Ovary (tissue), 9 donors: Measurements from ENCODE around the gene KIF16B. TPM values are rescaled to one million over a fixed set of nuclear protein-coding genes. Genes with fewer than 3 reads are reported as not detected.

ENCODE experiments used
- DNase-seq, 5 donors: peaks; one replicate each; pipeline ENCODE4 v3.0.0-alpha.2; 2019 to 2020
- H3K27ac ChIP-seq, 2 donors: fragments of 200-600 bp; one replicate each; pipeline versions ENCODE4 v1.5.1 to v1.8.0; 2019 to 2022
- H3K27me3 ChIP-seq: fragments of 200-600 bp; one replicate; pipeline ENCODE4 v1.8.0; 2022
- H3K36me3 ChIP-seq: fragments of 200-600 bp; sonication (generic); one replicate; pipeline ENCODE4 v1.5.1; 2019
- H3K4me1 ChIP-seq: one replicate; pipeline ENCODE4 v1.8.1; 2013; ENCODE audit warnings: mild to moderate bottlenecking, moderate library complexity; ENCODE audit not compliant: insufficient read depth
- H3K4me3 ChIP-seq: fragments of 200-600 bp; sonication (generic); one replicate; pipeline ENCODE4 v1.5.1; 2017
- H3K9me3 ChIP-seq, 2 donors: fragments of 200-600 bp in 1 of 2; sonication (generic) in 1 of 2; one replicate each; pipeline versions ENCODE4 v1.5.1 to v1.8.1; 2013 to 2019; ENCODE audit warnings: mild to moderate bottlenecking in 1 of 2, moderate library complexity in 1 of 2
- EP300 ChIP-seq: sonication (generic); formaldehyde crosslinking; IDR thresholded peaks from one replicate; pipeline ENCODE4 v1.6.1; 2017; ENCODE audit warnings: antibody characterized with exemption
- POLR2A ChIP-seq: fragments of 450-650 bp; IDR thresholded peaks from one replicate; pipeline ENCODE4 v1.6.1; 2017; ENCODE audit warnings: antibody characterized with exemption, mild to moderate bottlenecking, moderate library complexity
- WGBS, 3 donors: extraction: QIAGEN DNeasy Blood & Tissue Kit in 1 of 3; methylation state at CpG; one replicate each; pipeline versions ENCODE4 v1.1.5 to v1.1.7; 2013 to 2017; 5-methylcytosine and 5-hydroxymethylcytosine counted together
- intact Hi-C, 4 donors: fragments of 100-400 bp; cut with DNase I; formaldehyde crosslinking; loops; one replicate each; pipeline versions ENCODE4 v1.11.0 to v1.15.1; 2022 to 2023
- polyA plus RNA-seq, 2 donors: library from polyadenylated mRNA; stranded (reverse); fragments of 200-250 nt in 1 of 2; fragments of 350-450 nt in 1 of 2; fragmentation: Illumina TruSeq in 1 of 2; extraction: RNeasy Lipid Tissue Mini Kit (QIAGEN cat#74804) in 1 of 2; gene quantifications; one replicate each; pipeline ENCODE4 v1.2.3, GENCODE V29; 2013 to 2014
- total RNA-seq, 7 donors: library from RNA; depleted of rRNA in 2 of 7; stranded (reverse); fragments of >200 nt in 2 of 7; fragmentation: NEBNext Ultra II Directional in 3 of 7; extraction: Animal tissue kit (Norgen Biotek cat#: 25700) in 3 of 7; gene quantifications; one replicate each; pipeline versions ENCODE4 v1.1.0 to v1.2.4, GENCODE V29; 2016 to 2023
- TF ChIP-seq, protein P1 (sequence below), 3 donors: fragments of 450-650 bp in 2 of 3; fragments of 200-600 bp in 1 of 3; IDR thresholded peaks; one replicate each; pipeline versions ENCODE4 v1.5.1 to v1.8.0; 2016 to 2022; ENCODE audit warnings: antibody characterized with exemption in 3 of 3, mild to moderate bottlenecking in 1 of 3
- donor health status: DM: no; HTN: no; CAD: no; lungs with moderate emphysema.
- donor health status: DM: no; HTN: no; CAD: no.
- donor health status: Bipolar disorder and iron deficiency.
- donor health status: DM: yes; HTN: yes; CAD: no.
- donor health status: DM: no; HTN: no; CAD: no.
- donor health status: DM: yes; HTN: yes; CAD: no.

The KIF16B gene
- total and polyA plus RNA-seq, 9 donors, result 10.9 to 28.1 (median 20.2) TPM

- Histone ChIP-seq H3K4me3 (no peak overlapping the region), H3K4me1 (peaks cover 14% of the 10 kb centered on the region), H3K27me3 (no peaks in the 10 kb centered on the region), H3K9me3 (no peaks in the 10 kb centered on the region), H3K27ac (no peak overlapping the region), H3K36me3 (no peaks in the 10 kb centered on the region)
- TF ChIP-seq EP300 (no peak), POLR2A (no peak)
- TF ChIP-seq, protein P1, sequence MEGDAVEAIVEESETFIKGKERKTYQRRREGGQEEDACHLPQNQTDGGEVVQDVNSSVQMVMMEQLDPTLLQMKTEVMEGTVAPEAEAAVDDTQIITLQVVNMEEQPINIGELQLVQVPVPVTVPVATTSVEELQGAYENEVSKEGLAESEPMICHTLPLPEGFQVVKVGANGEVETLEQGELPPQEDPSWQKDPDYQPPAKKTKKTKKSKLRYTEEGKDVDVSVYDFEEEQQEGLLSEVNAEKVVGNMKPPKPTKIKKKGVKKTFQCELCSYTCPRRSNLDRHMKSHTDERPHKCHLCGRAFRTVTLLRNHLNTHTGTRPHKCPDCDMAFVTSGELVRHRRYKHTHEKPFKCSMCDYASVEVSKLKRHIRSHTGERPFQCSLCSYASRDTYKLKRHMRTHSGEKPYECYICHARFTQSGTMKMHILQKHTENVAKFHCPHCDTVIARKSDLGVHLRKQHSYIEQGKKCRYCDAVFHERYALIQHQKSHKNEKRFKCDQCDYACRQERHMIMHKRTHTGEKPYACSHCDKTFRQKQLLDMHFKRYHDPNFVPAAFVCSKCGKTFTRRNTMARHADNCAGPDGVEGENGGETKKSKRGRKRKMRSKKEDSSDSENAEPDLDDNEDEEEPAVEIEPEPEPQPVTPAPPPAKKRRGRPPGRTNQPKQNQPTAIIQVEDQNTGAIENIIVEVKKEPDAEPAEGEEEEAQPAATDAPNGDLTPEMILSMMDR (IDR thresholded peaks at IDR 0.05), result no peak
- DNase-seq, result no peak
- WGBS, 3 donors, result 96 to 98% (median 96%) methylated on average over 5 of the region's 5 CpGs
- intact Hi-C loops, result no loop called here
Observed at GRCh38 chr20:16283978-16284377, 289.3 kb downstream of the KIF16B start.

DNA sequence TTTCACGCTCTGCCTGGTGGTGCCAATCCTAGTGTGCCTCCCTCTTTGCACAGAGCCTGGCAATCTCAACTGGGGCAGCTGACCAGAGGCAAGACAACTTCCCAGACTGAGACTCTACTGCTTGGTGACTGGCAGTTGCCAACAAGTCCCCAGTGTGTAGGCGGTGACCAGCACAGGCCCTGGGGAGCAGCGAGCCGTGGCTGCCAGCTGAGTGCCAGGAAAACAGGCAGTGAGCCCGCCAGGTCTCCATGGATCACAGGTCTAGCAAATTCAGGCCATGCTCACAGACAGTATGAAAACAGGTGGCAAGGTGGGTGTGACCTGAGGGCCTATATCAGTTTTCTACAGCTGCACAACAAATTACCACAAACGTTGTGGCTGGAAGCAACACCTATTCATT, 289.9 kb downstream of the KIF16B start:
- intact Hi-C loops, result no loop called here
- WGBS, 3 donors, result 91 to 94% (median 93%) methylated on average over 4 to 6 of the region's 6 CpGs
- H3K9me3 ChIP-seq, result no peaks in the 10 kb centered on the region
- H3K4me3 ChIP-seq, result no peak overlapping the region
- no peak overlapping the region for H3K27ac ChIP-seq
- no peaks in the 10 kb centered on the region for H3K36me3 ChIP-seq
- no peak for DNase-seq
- H3K27me3 ChIP-seq, result no peaks in the 10 kb centered on the region
- TF ChIP-seq, protein P1 (IDR thresholded peaks at IDR 0.05), result no peak
- no peak for TF ChIP-seq POLR2A
- TF ChIP-seq EP300, result no peak
- H3K4me1 ChIP-seq, result peaks cover 14% of the 10 kb centered on the region

GRCh38 chr20:16280219-16280618, 293.0 kb downstream of the KIF16B start:
- Histone ChIP-seq H3K36me3 (no peaks in the 10 kb centered on the region), H3K27me3 (no peaks in the 10 kb centered on the region), H3K4me1 (peaks cover 14% of the 10 kb centered on the region), H3K4me3 (no peak overlapping the region), H3K27ac (peak overlapping the region in 1 of 2 donors; percentile 26), H3K9me3 (no peaks in the 10 kb centered on the region)
- peak in 4 of 5 donors; percentile 19 to 54 (median 44) for DNase-seq
- WGBS, 3 donors, result 58 to 75% (median 65%) methylated on average over 2 of the region's 2 CpGs
- TF ChIP-seq EP300 (no peak), POLR2A (no peak)
- TF ChIP-seq, protein P1 (IDR thresholded peaks at IDR 0.05), result no peak
- intact Hi-C loops, result no loop called here

DNA sequence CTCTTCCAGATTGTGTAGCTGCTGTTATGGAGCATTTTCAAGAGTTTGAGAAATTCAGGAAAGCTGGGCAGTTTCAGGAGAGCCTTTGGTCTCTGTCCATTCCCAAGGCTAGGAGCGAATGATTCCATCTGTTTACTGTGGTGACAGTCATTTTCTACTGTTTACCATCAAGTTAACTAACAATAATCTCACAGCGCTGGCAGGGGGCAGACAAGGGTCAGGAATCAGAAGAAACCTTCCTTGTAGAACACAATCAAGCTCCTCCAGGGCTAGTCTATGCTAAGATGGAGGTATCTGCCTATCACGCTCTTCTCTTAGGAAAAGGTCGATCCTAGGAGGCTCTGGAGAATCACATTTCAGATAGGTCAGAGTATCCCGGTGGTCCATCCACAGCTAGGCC, 293.9 kb downstream of the KIF16B start:
- 93 to 96% (median 96%) methylated on average over 5 of the region's 5 CpGs for WGBS, 3 donors
- H3K27me3 ChIP-seq, result no peaks in the 10 kb centered on the region
- no peaks in the 10 kb centered on the region for H3K9me3 ChIP-seq
- H3K27ac ChIP-seq, result peak overlapping the region in 1 of 2 donors; percentile 26
- TF ChIP-seq, protein P1 (IDR thresholded peaks at IDR 0.05), result no peak
- no peak for TF ChIP-seq POLR2A
- no peak for TF ChIP-seq EP300
- H3K4me3 ChIP-seq, result no peak overlapping the region
- no peaks in the 10 kb centered on the region for H3K36me3 ChIP-seq
- intact Hi-C loops, result no loop called here
- DNase-seq, result no peak
- H3K4me1 ChIP-seq, result peaks cover 14% of the 10 kb centered on the region
